ENCODE data around the gene GRPEL2. TPM values are rescaled to one million over a fixed set of nuclear protein-coding genes. Genes with fewer than 3 reads are reported as not detected.

GRPEL2 gene
- total RNA-seq, 1 donor from 2014 or later, result 11.6 TPM

GRCh38 chr5:149367972-149368645 lies 22.8 kb downstream of the GRPEL2 start:
- DNase-seq (ENCODE audit: missing footprints) (no peak), ATAC-seq (no peak)
- intact Hi-C loops (cut with DNase I), result loop anchor here (5.0 kb wide), 1 partner anchor 51 kb away; no protein-coding TSS in a partner anchor

- DNase-seq (ENCODE audit: missing footprints) (no peak), ATAC-seq (no peak)
- intact Hi-C loops (cut with DNase I), result loop anchor here (1.0 kb wide), 1 partner anchor 106 kb away; no protein-coding TSS in a partner anchor
These were observed 25.6 kb downstream of the GRPEL2 start for GRCh38 chr5:149370878-149371277.

GRCh38 chr5:149371296-149371962 lies 26.1 kb downstream of the GRPEL2 start:
- ATAC-seq (peak; percentile 69), DNase-seq (ENCODE audit: missing footprints) (peak; percentile 77)
- intact Hi-C loops (cut with DNase I), result loop anchor here (1.0 kb wide), 1 partner anchor 106 kb away; no protein-coding TSS in a partner anchor

- no peak for ATAC-seq
- no peak for DNase-seq (ENCODE audit: missing footprints)
- intact Hi-C loops (cut with DNase I), result no loop called here
These were observed 26.9 kb downstream of the GRPEL2 start for GRCh38 chr5:149372076-149372795.

- DNase-seq (ENCODE audit: missing footprints) (no peak), ATAC-seq (no peak)
- intact Hi-C loops (cut with DNase I), result no loop called here
These were observed 27.6 kb downstream of the GRPEL2 start for GRCh38 chr5:149372932-149373331.

- intact Hi-C loops (cut with DNase I), result no loop called here
- ATAC-seq, result no peak
These were observed 29.0 kb downstream of the GRPEL2 start for GRCh38 chr5:149374303-149374702.

GRCh38 chr5:149374801-149375200 lies 29.5 kb downstream of the GRPEL2 start:
- DNase-seq (ENCODE audit: missing footprints) (no peak), ATAC-seq (no peak)
- intact Hi-C loops (cut with DNase I), result no loop called here

More at GRCh38 chr5:149374303-149374702, 29.0 kb downstream of the GRPEL2 start:
- no peak for DNase-seq (ENCODE audit: missing footprints)

- intact Hi-C loops (cut with DNase I), result no loop called here
- no peak for DNase-seq (ENCODE audit: missing footprints)
- ATAC-seq, result no peak
These were observed 30.1 kb downstream of the GRPEL2 start for GRCh38 chr5:149375434-149375833.

GRCh38 chr5:149376104-149376503 lies 30.8 kb downstream of the GRPEL2 start:
- no peak for DNase-seq (ENCODE audit: missing footprints)
- ATAC-seq, result no peak
- intact Hi-C loops (cut with DNase I), result no loop called here

- ATAC-seq (no peak), DNase-seq (ENCODE audit: missing footprints) (no peak)
- intact Hi-C loops (cut with DNase I), result no loop called here
These were observed 31.6 kb downstream of the GRPEL2 start for GRCh38 chr5:149376711-149377447.

GRCh38 chr5:149378241-149378820 lies 33.0 kb downstream of the GRPEL2 start:
- DNase-seq (ENCODE audit: missing footprints), result no peak
- ATAC-seq, result no peak
- intact Hi-C loops (cut with DNase I), result no loop called here

- ATAC-seq (no peak), DNase-seq (ENCODE audit: missing footprints) (no peak)
These were observed 34.0 kb downstream of the GRPEL2 start, which contains the start of gene IL17B for GRCh38 chr5:149379177-149379761. Gene IL17B (minus strand): TSS chr5:149379292. CDS start chr5:149379225, 67 bp downstream.

GRCh38 chr5:149379818-149380374 lies 34.6 kb downstream of the GRPEL2 start:
- ATAC-seq, result no peak
- no peak for DNase-seq (ENCODE audit: missing footprints)
- intact Hi-C loops (cut with DNase I), result no loop called here

More at GRCh38 chr5:149379177-149379761, 34.0 kb downstream of the GRPEL2 start, which contains the start of gene IL17B:
- intact Hi-C loops (cut with DNase I), result no loop called here

GRCh38 chr5:149380466-149381121 lies 35.3 kb downstream of the GRPEL2 start:
- DNase-seq (ENCODE audit: missing footprints) (no peak), ATAC-seq (no peak)
- intact Hi-C loops (cut with DNase I), result no loop called here

GRCh38 chr5:149381261-149381985 lies 36.1 kb downstream of the GRPEL2 start:
- DNase-seq (ENCODE audit: missing footprints) (no peak), ATAC-seq (no peak)
- intact Hi-C loops (cut with DNase I), result no loop called here

- peak; percentile 77 for ATAC-seq
- DNase-seq (ENCODE audit: missing footprints), result peak; percentile 90
- intact Hi-C loops (cut with DNase I), result loop anchor here (1.0 to 2.0 kb wide), 3 partner anchors 41 to 183 kb away; no protein-coding TSS in a partner anchor
These were observed 36.7 kb downstream of the GRPEL2 start for GRCh38 chr5:149381986-149382338.
